ENCODE data around the gene PRKACB.
"Not testable (repeated sequence)": the region's sequence is repeated elsewhere in the genome, so short reads cannot be mapped to it uniquely, and the experiment has no call there.

Gene PRKACB

DNA sequence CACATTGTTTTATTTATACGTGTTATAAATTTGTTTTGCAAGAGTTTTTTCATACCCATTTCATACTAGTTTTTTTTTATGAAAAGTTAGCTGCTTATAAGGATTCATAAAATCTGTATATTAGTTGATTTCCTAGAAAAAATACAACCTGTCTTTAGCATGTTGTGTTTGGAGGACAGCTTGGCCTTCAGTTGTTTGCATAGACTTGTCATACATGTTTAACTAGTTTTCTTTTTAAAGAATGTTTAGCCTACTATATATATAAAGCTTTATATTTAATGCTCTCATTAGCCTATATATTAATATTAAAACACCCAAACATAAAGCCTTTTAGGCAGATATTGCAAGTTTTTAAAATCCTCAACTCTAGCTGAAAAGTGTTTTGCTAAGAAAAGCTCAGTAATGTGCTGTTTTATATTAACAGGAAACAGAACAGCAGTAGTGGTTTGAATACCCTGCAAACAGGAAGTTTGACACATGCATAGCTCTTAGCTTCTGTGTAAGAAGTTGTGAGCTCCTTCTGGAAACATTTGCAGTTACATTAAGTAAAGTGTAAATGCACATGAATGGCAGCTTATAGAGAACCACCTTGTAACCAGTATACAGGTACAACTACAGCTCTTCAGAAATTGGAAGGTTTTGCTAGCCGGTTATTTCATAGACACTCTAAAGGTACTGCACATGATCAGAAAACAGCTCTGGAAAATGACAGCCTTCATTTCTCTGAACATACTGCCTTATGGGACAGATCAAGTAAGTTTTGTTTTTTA is at the start of gene PRKACB:
Gene PRKACB (plus strand): TSS at position 476 of the 770 bp plus-strand sequence. CDS start 91 bp downstream, at position 567.
- H3K4me1 ChIP-seq (ENCODE audit: control insufficient read depth, insufficient read depth, low read length, unreplicated experiment) = peaks cover 35% of the 10 kb centered on the region
- H3K27ac ChIP-seq (ENCODE audit: low read depth, low read length) = peak within 1 kb of the TSS; percentile 34
- no peaks in the 10 kb centered on the region for H3K36me3 ChIP-seq (ENCODE audit: insufficient read depth, low read length)
- H2AFZ ChIP-seq (ENCODE audit: low read length, unreplicated experiment) = peak within 1 kb of the TSS; percentile 64
- peaks cover 3% of the 10 kb centered on the region for H3K79me2 ChIP-seq (ENCODE audit: control insufficient read depth, insufficient read depth, low read length, unreplicated experiment)
- H3K27me3 ChIP-seq (ENCODE audit: insufficient read depth, low read length) = no peaks in the 10 kb centered on the region
- H3K4me3 ChIP-seq (ENCODE audit: low read depth, low read length) = peak within 1 kb of the TSS; percentile 35

DNA sequence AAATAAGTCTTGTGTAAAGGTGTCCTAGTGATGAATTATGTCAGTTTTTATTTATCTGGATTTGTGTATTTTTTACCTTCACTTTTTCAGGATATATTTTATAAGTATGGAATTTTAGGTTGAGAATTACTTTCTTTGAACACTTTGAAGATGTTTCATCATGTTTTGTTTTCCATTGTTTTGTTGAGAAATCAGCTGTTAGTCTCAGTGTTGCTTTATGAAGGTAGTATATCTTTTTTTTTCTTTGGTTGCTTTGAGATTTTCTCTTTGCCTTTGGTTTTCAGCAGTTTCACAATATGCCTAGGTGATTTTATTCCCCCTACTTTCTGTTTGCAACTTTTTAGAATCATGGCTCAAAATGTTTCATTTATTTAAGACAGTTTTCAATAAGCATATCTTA is 48.8 kb upstream of the PRKACB start:
- Histone ChIP-seq H3K79me2 (ENCODE audit: control insufficient read depth, insufficient read depth, low read length, unreplicated experiment) (peaks cover 13% of the 10 kb centered on the region), H3K36me3 (ENCODE audit: insufficient read depth, low read length) (no peaks in the 10 kb centered on the region), H3K4me1 (ENCODE audit: control insufficient read depth, insufficient read depth, low read length, unreplicated experiment) (peaks cover 12% of the 10 kb centered on the region), H2AFZ (ENCODE audit: low read length, unreplicated experiment) (no peak overlapping the region), H3K4me3 (ENCODE audit: low read depth, low read length) (no peak overlapping the region), H3K27me3 (ENCODE audit: insufficient read depth, low read length) (no peaks in the 10 kb centered on the region), H3K27ac (ENCODE audit: low read depth, low read length) (no peak overlapping the region)

DNA sequence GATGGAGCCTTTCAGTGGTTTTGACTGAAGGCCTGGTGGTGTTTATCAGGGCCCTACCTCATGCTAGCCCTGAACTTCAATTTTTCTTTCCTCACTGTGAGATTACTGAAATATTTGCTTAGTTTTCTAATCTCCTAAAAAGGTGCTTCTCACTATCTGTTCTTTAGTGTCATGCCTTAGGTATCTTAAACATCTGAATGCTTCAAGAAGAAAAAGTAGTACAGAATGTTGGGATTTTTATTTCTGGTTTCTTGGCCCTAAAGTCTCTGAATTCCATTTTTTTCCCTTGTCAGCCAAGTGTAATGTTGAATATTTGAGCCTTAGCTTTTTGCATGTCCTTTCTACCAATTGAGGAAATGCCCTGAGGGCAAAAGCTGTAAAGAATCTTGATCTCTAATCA is 47.9 kb upstream of the PRKACB start:
- Histone ChIP-seq H3K79me2 (ENCODE audit: control insufficient read depth, insufficient read depth, low read length, unreplicated experiment) (peaks cover 13% of the 10 kb centered on the region), H2AFZ (ENCODE audit: low read length, unreplicated experiment) (no peak overlapping the region)

DNA sequence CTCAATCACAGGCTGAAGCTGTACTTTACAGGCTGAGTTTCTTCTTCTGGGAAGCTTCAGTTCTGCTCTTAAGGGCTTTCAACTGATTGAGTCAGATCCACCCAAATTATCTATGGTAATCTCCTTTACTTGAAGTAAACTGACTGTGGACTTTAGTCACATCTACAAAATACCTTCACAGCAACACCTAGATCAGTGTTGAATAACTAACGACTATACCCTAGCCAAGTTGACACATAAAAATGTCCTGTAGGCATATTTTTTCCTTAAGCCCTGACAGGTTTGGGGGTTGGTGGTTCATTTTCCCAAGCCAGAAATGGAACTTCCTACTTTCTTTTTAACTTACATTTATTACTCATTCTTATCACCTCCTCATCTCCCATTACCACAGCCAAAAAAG is 42.9 kb upstream of the PRKACB start:
- Histone ChIP-seq H2AFZ (ENCODE audit: low read length, unreplicated experiment) (no peak overlapping the region), H3K4me3 (ENCODE audit: low read depth, low read length) (no peak overlapping the region)

More for the DNA sequence above, 47.9 kb upstream of the PRKACB start:
- Histone ChIP-seq H3K4me3 (ENCODE audit: low read depth, low read length) (no peak overlapping the region), H3K27ac (ENCODE audit: low read depth, low read length) (no peak overlapping the region), H3K36me3 (ENCODE audit: insufficient read depth, low read length) (no peaks in the 10 kb centered on the region), H3K4me1 (ENCODE audit: control insufficient read depth, insufficient read depth, low read length, unreplicated experiment) (peaks cover 8% of the 10 kb centered on the region), H3K27me3 (ENCODE audit: insufficient read depth, low read length) (no peaks in the 10 kb centered on the region)

DNA sequence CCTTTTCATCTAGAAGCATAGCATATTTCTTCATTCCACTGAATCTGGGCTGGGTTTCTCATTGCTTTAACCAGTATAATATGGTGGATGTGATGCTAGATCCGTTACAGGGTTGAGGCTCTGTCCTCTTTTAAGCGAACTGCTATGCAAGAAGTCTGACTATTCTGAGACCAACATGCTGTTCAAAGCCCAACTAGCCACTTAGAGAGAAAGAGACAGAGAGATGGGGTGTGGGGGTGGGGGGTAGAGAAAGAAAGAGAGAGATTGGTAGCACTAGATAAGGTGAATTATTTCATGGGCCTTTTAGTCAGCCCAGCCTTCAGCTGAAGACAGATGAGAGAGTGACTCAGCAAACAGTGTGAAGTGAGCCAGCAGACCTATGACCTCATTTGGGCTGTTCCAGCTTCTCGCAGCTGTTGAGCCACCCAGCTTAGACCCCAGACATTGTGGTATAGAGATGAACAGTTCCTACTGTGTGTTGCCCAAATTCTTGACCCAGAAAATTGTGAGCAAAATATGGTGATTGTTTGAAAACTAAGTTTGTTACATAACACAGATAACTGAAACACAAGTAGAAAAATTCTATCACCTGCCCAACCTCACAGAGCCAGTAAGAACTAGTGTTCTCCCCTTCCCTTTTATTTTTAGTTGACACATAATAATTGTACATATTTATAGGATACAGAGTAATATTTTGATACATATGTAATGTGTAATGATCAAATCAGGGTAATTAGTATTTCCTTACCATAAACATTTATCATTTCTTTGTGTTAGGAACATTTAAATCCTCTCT is 40.7 kb upstream of the PRKACB start:
- Histone ChIP-seq H2AFZ (ENCODE audit: low read length, unreplicated experiment) (peak overlapping the region; percentile 23), H3K27ac (ENCODE audit: low read depth, low read length) (peak overlapping the region; percentile 58), H3K79me2 (ENCODE audit: control insufficient read depth, insufficient read depth, low read length, unreplicated experiment) (peaks cover 2% of the 10 kb centered on the region), H3K4me3 (ENCODE audit: low read depth, low read length) (no peak overlapping the region), H3K27me3 (ENCODE audit: insufficient read depth, low read length) (no peaks in the 10 kb centered on the region), H3K4me1 (ENCODE audit: control insufficient read depth, insufficient read depth, low read length, unreplicated experiment) (peaks cover 24% of the 10 kb centered on the region), H3K36me3 (ENCODE audit: insufficient read depth, low read length) (no peaks in the 10 kb centered on the region)

More for the DNA sequence above, 42.9 kb upstream of the PRKACB start:
- H3K79me2 ChIP-seq (ENCODE audit: control insufficient read depth, insufficient read depth, low read length, unreplicated experiment) = peaks cover 9% of the 10 kb centered on the region
- H3K36me3 ChIP-seq (ENCODE audit: insufficient read depth, low read length) = no peaks in the 10 kb centered on the region
- H3K27me3 ChIP-seq (ENCODE audit: insufficient read depth, low read length) = no peaks in the 10 kb centered on the region
- H3K27ac ChIP-seq (ENCODE audit: low read depth, low read length) = no peak overlapping the region
- H3K4me1 ChIP-seq (ENCODE audit: control insufficient read depth, insufficient read depth, low read length, unreplicated experiment) = peaks cover 15% of the 10 kb centered on the region

DNA sequence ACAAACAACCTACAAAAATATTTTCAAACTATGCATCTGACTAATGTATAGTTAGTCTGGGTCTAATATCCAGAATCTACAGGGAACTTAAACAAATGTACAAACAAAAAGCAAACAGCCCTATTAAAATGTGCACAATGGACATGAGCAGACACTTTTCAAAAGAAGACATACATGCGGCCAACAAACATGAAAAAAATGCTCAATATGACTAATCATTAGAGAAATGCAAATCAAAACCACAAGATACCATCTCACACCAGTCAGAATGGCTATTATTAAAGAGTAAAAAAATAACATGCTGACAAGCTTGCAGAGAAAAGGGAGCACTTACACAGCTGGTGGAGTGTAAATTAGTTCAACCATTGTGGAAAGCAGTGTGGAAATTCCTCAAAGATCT is 36.5 kb upstream of the PRKACB start:
- H2AFZ ChIP-seq (ENCODE audit: low read length, unreplicated experiment); H3K4me3 ChIP-seq (ENCODE audit: low read depth, low read length); H3K27me3 ChIP-seq (ENCODE audit: insufficient read depth, low read length); H3K79me2 ChIP-seq (ENCODE audit: control insufficient read depth, insufficient read depth, low read length, unreplicated experiment); H3K36me3 ChIP-seq (ENCODE audit: insufficient read depth, low read length): not testable (repeated sequence)
- H3K4me1 ChIP-seq (ENCODE audit: control insufficient read depth, insufficient read depth, low read length, unreplicated experiment) = peaks cover 24% of the 10 kb centered on the region
- peak overlapping the region; percentile 20; the same call in 1 of the 2 replicates for H3K27ac ChIP-seq (ENCODE audit: low read depth, low read length)

DNA sequence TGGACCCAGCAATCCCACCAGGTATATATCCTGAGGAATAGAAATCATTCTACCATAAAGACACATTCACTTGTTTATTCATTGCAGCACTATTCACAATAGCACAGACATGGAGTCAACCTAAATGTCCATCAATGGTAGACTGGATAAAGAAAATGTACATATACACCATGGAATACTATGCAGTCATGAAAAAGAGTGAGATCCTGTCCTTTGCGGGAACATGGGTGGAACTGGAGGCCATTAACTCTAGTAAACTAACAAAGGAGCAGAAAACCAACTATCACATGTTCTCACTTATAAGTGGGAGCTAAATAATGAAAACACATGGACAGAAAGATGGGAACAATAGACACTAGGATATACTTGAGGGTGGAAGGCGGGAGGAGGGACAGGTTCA is 36.1 kb upstream of the PRKACB start:
- Histone ChIP-seq H2AFZ (ENCODE audit: low read length, unreplicated experiment) (no peak overlapping the region), H3K4me3 (ENCODE audit: low read depth, low read length) (no peak overlapping the region), H3K79me2 (ENCODE audit: control insufficient read depth, insufficient read depth, low read length, unreplicated experiment) (no peaks in the 10 kb centered on the region), H3K27ac (ENCODE audit: low read depth, low read length) (peak overlapping the region; percentile 20; the same call in 1 of the 2 replicates), H3K27me3 (ENCODE audit: insufficient read depth, low read length) (no peaks in the 10 kb centered on the region), H3K4me1 (ENCODE audit: control insufficient read depth, insufficient read depth, low read length, unreplicated experiment) (peaks cover 20% of the 10 kb centered on the region), H3K36me3 (ENCODE audit: insufficient read depth, low read length) (no peaks in the 10 kb centered on the region)

DNA sequence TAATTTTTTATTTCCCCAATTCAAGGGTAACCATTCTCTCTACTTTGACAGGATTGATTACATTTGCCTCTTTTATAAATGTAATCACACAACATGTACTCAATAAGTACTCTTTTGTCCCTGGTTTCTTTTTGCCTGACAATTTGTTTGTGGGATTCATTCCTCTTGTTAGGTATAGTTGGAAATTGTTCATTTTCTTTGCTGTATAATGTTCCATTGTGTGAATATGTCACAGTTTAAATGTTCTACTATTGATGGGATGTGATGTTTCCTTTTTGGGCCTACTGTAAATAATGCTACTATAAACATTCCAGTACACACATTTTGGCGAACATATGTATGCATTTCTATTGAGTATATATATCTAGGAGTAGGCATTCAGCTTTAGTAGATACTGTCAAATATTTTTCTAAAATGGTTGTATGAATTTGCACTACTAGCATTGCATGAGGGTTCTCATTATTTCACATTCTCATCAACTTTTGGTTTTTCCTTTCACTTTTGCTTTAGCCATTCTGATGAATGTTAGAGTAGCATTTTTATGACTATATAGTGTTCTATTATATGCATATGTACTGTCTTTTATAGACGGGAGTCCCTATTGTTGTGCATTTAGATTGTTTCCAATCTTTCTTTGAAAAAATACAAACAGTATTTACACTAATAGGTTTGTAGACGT is 35.0 kb upstream of the PRKACB start:
- no peaks in the 10 kb centered on the region for H3K27me3 ChIP-seq (ENCODE audit: insufficient read depth, low read length)
- H3K4me3 ChIP-seq (ENCODE audit: low read depth, low read length) = no peak overlapping the region
- no peak overlapping the region for H3K27ac ChIP-seq (ENCODE audit: low read depth, low read length)
- no peaks in the 10 kb centered on the region for H3K36me3 ChIP-seq (ENCODE audit: insufficient read depth, low read length)
- H3K79me2 ChIP-seq (ENCODE audit: control insufficient read depth, insufficient read depth, low read length, unreplicated experiment) = no peaks in the 10 kb centered on the region
- H2AFZ ChIP-seq (ENCODE audit: low read length, unreplicated experiment) = no peak overlapping the region
- H3K4me1 ChIP-seq (ENCODE audit: control insufficient read depth, insufficient read depth, low read length, unreplicated experiment) = peaks cover 9% of the 10 kb centered on the region

DNA sequence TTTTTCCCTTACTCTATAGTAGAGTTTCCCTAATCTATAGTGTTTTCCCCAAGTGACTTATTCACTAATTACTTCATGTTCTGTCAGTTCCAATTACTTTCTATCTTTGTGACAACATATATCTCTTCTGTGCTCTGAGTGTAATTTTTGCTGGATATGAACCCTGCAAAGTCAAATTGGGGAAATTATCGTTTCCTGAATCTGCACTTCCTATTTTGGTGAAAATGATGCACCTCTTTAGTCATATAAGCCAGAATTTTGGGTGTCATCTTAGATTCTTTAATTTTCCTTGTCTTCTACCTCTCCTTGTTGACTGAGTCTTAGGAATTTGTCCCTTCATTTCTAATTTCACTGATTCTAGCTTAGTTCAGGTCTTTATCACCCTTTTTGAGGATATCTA is 33.4 kb upstream of the PRKACB start:
- no peak overlapping the region for H3K27ac ChIP-seq (ENCODE audit: low read depth, low read length)
- no peak overlapping the region for H2AFZ ChIP-seq (ENCODE audit: low read length, unreplicated experiment)
- peaks cover 9% of the 10 kb centered on the region for H3K4me1 ChIP-seq (ENCODE audit: control insufficient read depth, insufficient read depth, low read length, unreplicated experiment)
- H3K27me3 ChIP-seq (ENCODE audit: insufficient read depth, low read length) = no peaks in the 10 kb centered on the region
- no peaks in the 10 kb centered on the region for H3K79me2 ChIP-seq (ENCODE audit: control insufficient read depth, insufficient read depth, low read length, unreplicated experiment)
- H3K4me3 ChIP-seq (ENCODE audit: low read depth, low read length) = no peak overlapping the region
- H3K36me3 ChIP-seq (ENCODE audit: insufficient read depth, low read length) = no peaks in the 10 kb centered on the region

DNA sequence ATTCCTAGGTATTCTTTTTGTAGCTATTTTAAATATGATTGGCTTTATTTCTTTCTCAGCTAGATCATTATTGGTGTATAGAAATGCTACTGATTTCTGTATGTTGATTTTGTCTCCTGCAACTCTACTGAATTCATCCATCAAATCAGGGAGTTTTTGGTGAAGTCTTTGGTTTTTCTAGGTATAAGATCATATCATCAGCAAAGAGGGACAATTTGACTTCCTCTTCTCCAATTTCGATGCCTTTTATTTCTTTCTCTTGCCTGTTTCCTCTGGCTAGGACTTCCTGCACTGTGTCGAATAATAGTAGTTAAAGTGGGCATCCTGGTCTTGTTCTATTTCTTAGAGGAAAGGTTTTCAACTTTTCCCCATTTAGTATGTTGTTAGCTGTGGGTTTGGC is 27.5 kb upstream of the PRKACB start:
- Histone ChIP-seq H3K27me3 (ENCODE audit: insufficient read depth, low read length) (no peaks in the 10 kb centered on the region), H3K79me2 (ENCODE audit: control insufficient read depth, insufficient read depth, low read length, unreplicated experiment) (no peaks in the 10 kb centered on the region), H3K36me3 (ENCODE audit: insufficient read depth, low read length) (no peaks in the 10 kb centered on the region), H3K4me1 (ENCODE audit: control insufficient read depth, insufficient read depth, low read length, unreplicated experiment) (no peaks in the 10 kb centered on the region), H3K27ac (ENCODE audit: low read depth, low read length) (no peak overlapping the region), H3K4me3 (ENCODE audit: low read depth, low read length) (no peak overlapping the region), H2AFZ (ENCODE audit: low read length, unreplicated experiment) (no peak overlapping the region)
